DND-41 (cell line): ENCODE measurements around the gene ARF1.

ENCODE experiments used
- ATAC-seq: fragments of 200-7000 bp; cut with Tn5 transposase; 3 replicates; pipeline ENCODE4 v1.9.1; 2021; ENCODE audit warnings: low read depth; ENCODE audit not compliant: insufficient read depth
- DNase-seq: peaks from one replicate; pipeline ENCODE4 v3.0.0-alpha.2; 2020
- H2AFZ ChIP-seq: 2 replicates; pipeline ENCODE4 v1.6.0; 2012; ENCODE audit warnings: low read depth, low read length
- H3K27ac ChIP-seq: 2 replicates; pipeline ENCODE4 v1.5.1; 2012; ENCODE audit warnings: low read length, inconsistent platforms
- H3K27me3 ChIP-seq: fragments of 200-600 bp; sonication (generic); 2 replicates; pipeline ENCODE4 v1.6.0; 2012; ENCODE audit warnings: low read length, mild to moderate bottlenecking, inconsistent platforms; ENCODE audit not compliant: insufficient read depth, poor library complexity
- H3K36me3 ChIP-seq: 2 replicates; pipeline ENCODE4 v1.5.1; 2012; ENCODE audit warnings: low read length, inconsistent platforms; ENCODE audit not compliant: insufficient read depth
- H3K4me1 ChIP-seq: 2 replicates; pipeline ENCODE4 v1.5.1; 2012; ENCODE audit warnings: mild to moderate bottlenecking, low read length; ENCODE audit not compliant: insufficient read depth
- H3K4me2 ChIP-seq: 2 replicates; pipeline ENCODE4 v1.6.0; 2012; ENCODE audit warnings: mild to moderate bottlenecking, moderate library complexity, low read length, inconsistent platforms; ENCODE audit not compliant: insufficient read depth
- H3K4me3 ChIP-seq, 2 experiments: fragments of 200-600 bp in 1 of 2; shearing (Covaris generic) in 1 of 2; 2 replicates each; pipeline ENCODE4 v1.5.1; 2012 to 2016; ENCODE audit warnings: inconsistent platforms in 2 of 2, low read length in 2 of 2, mild to moderate bottlenecking in 2 of 2, low read depth in 1 of 2, moderate library complexity in 1 of 2
- H3K79me2 ChIP-seq: 2 replicates; pipeline ENCODE4 v1.6.0; 2012; ENCODE audit warnings: low read length, inconsistent platforms; ENCODE audit not compliant: insufficient read depth
- H3K9ac ChIP-seq: 2 replicates; pipeline ENCODE4 v1.6.0; 2012; ENCODE audit warnings: low read depth, mild to moderate bottlenecking, inconsistent platforms, low read length, moderate library complexity
- H3K9me3 ChIP-seq: 2 replicates; pipeline ENCODE4 v1.5.1; 2012; ENCODE audit warnings: low read length, moderate library complexity, mild to moderate bottlenecking, inconsistent platforms; ENCODE audit not compliant: insufficient read depth, severe bottlenecking
- H4K20me1 ChIP-seq: 2 replicates; pipeline ENCODE4 v1.6.0; 2012; ENCODE audit warnings: low read length; ENCODE audit not compliant: insufficient read depth
- CTCF ChIP-seq: IDR thresholded peaks from 2 replicates; pipeline ENCODE4 v1.5.1; 2012; ENCODE audit warnings: borderline replicate concordance, low read length, moderate library complexity, mild to moderate bottlenecking; ENCODE audit not compliant: poor library complexity, severe bottlenecking; ENCODE audit errors: extremely low read depth
- EZH2 ChIP-seq: IDR thresholded peaks from 3 replicates; pipeline ENCODE4 v1.6.1; 2012; ENCODE audit warnings: borderline replicate concordance, low read depth, mild to moderate bottlenecking, moderate library complexity, low read length, inconsistent platforms; ENCODE audit not compliant: severe bottlenecking

The ARF1 gene

GRCh38 chr1:228047183-228047466, 35.4 kb upstream of the ARF1 start:
- Histone ChIP-seq H3K36me3 (no peaks in the 10 kb centered on the region), H3K4me2 (no peak overlapping the region), H2AFZ (no peak overlapping the region), H3K4me3 (no peak overlapping the region), H3K79me2 (no peaks in the 10 kb centered on the region), H3K4me1 (no peaks in the 10 kb centered on the region), H3K9ac (no peak overlapping the region), H3K27ac (no peak overlapping the region), H3K9me3 (no peaks in the 10 kb centered on the region), H3K27me3 (no peaks in the 10 kb centered on the region), H4K20me1 (no peaks in the 10 kb centered on the region)
- DNase-seq (no peak), ATAC-seq (no peak)
- TF ChIP-seq EZH2 (no peak), CTCF (no peak)

DNA sequence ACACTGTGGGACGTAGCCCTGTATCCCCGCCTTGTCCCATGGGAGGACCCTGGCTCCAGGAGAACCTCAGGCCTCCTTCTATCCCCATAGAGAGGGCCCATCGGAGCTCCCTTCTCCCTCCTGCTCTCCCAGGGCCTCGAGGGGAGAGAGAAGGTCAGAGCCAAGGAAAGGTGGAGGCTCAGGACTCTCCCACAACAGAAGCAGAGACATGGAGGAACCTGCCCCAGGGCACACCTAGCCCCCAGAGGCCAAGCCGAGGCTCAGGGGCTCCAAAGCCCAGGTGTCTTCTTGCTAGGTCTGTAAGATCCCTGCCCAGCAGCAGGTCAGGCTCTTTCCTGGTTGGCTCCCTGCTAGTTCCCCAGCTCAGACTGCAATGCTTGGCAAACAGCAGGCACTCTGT, 34.4 kb upstream of the ARF1 start:
- no peaks in the 10 kb centered on the region for H3K79me2 ChIP-seq
- H3K27me3 ChIP-seq, result no peaks in the 10 kb centered on the region
- no peaks in the 10 kb centered on the region for H4K20me1 ChIP-seq
- no peak overlapping the region for H3K9ac ChIP-seq
- H3K27ac ChIP-seq, result no peak overlapping the region
- ATAC-seq (no peak), DNase-seq (no peak)
- H3K9me3 ChIP-seq, result no peaks in the 10 kb centered on the region
- no peaks in the 10 kb centered on the region for H3K4me1 ChIP-seq
- H3K36me3 ChIP-seq, result no peaks in the 10 kb centered on the region
- no peak for TF ChIP-seq CTCF
- no peak for TF ChIP-seq EZH2
- H3K4me3 ChIP-seq, result no peak overlapping the region
- H2AFZ ChIP-seq, result no peak overlapping the region
- no peak overlapping the region for H3K4me2 ChIP-seq

- H3K4me3 ChIP-seq, result no peak overlapping the region
- H3K4me1 ChIP-seq, result no peaks in the 10 kb centered on the region
- no peaks in the 10 kb centered on the region for H3K9me3 ChIP-seq
- H3K9ac ChIP-seq, result no peak overlapping the region
- TF ChIP-seq CTCF, result no peak
- TF ChIP-seq EZH2, result no peak
- DNase-seq (no peak), ATAC-seq (no peak)
- H2AFZ ChIP-seq, result no peak overlapping the region
- no peak overlapping the region for H3K4me2 ChIP-seq
- no peaks in the 10 kb centered on the region for H3K36me3 ChIP-seq
- no peak overlapping the region for H3K27ac ChIP-seq
- H3K27me3 ChIP-seq, result no peaks in the 10 kb centered on the region
- H3K79me2 ChIP-seq, result no peaks in the 10 kb centered on the region
- H4K20me1 ChIP-seq, result no peaks in the 10 kb centered on the region
These were observed 33.7 kb upstream of the ARF1 start for GRCh38 chr1:228048659-228049298.
